Tibial nerve (tissue), 3 donors: ENCODE data around the gene ZSWIM8.
A peak's percentile ranks its signal among the peaks of the same experiment; 100 is the strongest.

ENCODE experiments used
- CTCF ChIP-seq, 5 experiments: fragments of 200-600 bp in 3 of 5; fragments of 450-650 bp in 2 of 5; sonication (generic) in 3 of 5; IDR thresholded peaks; one replicate each; pipeline ENCODE4 v1.5.1; 2016 to 2019; ENCODE audit warnings: antibody characterized with exemption in 5 of 5, mild to moderate bottlenecking in 3 of 5, moderate library complexity in 2 of 5
- POLR2A ChIP-seq, 2 donors: fragments of 450-650 bp; IDR thresholded peaks; one replicate each; pipeline ENCODE4 v1.6.1; 2017; ENCODE audit warnings: antibody characterized with exemption in 2 of 2, mild to moderate bottlenecking in 2 of 2, moderate library complexity in 2 of 2

- TF ChIP-seq CTCF (IDR thresholded peaks at IDR 0.05) (peak in 3 of 5 experiments; percentile 4 to 17 (median 7)), POLR2A (IDR thresholded peaks at IDR 0.05) (peak; percentile 79 to 89)
Observed at GRCh38 chr10:73772281-73773151, 12.9 kb upstream of the ZSWIM8 start.
